ENCODE results near the gene KIAA1755.

Gene KIAA1755

GRCh38 chr20:38307371-38308046 lies 47.0 kb upstream of the KIAA1755 start:
- Histone ChIP-seq H3K4me3 (ENCODE audit: low read length) (no peak overlapping the region), H3K9me2 (replicated peaks; ENCODE audit: control insufficient read depth, low read length) (no peaks in the 10 kb centered on the region), H3K27me3 (ENCODE audit: control insufficient read depth, low read length) (peaks cover 6% of the 10 kb centered on the region; the same call in 1 of the 2 replicates), H4K20me1 (ENCODE audit: control insufficient read depth, insufficient read depth, low read depth, low read length) (no peaks in the 10 kb centered on the region), H3F3A (ENCODE audit: control insufficient read depth, insufficient read depth) (no peaks in the 10 kb centered on the region), H3K4me2 (ENCODE audit: low read length) (no peak overlapping the region), H3K4me1 (ENCODE audit: control insufficient read depth, low read length) (no peaks in the 10 kb centered on the region), H3K27ac (ENCODE audit: low read depth, low read length) (no peak overlapping the region), H3K36me3 (ENCODE audit: control insufficient read depth, low read length) (no peaks in the 10 kb centered on the region), H3K79me2 (ENCODE audit: control insufficient read depth, low read length) (no peaks in the 10 kb centered on the region), H3K9me3 (ENCODE audit: control insufficient read depth, insufficient read depth, low read length) (no peaks in the 10 kb centered on the region)
- TF ChIP-seq EZH2phosphoT487 (IDR thresholded peaks at IDR 0.05; ENCODE audit: borderline replicate concordance, low read length) = no peak
- TF ChIP-seq, protein P1, sequence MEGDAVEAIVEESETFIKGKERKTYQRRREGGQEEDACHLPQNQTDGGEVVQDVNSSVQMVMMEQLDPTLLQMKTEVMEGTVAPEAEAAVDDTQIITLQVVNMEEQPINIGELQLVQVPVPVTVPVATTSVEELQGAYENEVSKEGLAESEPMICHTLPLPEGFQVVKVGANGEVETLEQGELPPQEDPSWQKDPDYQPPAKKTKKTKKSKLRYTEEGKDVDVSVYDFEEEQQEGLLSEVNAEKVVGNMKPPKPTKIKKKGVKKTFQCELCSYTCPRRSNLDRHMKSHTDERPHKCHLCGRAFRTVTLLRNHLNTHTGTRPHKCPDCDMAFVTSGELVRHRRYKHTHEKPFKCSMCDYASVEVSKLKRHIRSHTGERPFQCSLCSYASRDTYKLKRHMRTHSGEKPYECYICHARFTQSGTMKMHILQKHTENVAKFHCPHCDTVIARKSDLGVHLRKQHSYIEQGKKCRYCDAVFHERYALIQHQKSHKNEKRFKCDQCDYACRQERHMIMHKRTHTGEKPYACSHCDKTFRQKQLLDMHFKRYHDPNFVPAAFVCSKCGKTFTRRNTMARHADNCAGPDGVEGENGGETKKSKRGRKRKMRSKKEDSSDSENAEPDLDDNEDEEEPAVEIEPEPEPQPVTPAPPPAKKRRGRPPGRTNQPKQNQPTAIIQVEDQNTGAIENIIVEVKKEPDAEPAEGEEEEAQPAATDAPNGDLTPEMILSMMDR (IDR thresholded peaks at IDR 0.05; ENCODE audit: low read depth, low read length, poor library complexity, severe bottlenecking) = no peak

- Histone ChIP-seq H3K4me1 (ENCODE audit: control insufficient read depth, low read length) (no peaks in the 10 kb centered on the region), H3K9me2 (replicated peaks; ENCODE audit: control insufficient read depth, low read length) (no peaks in the 10 kb centered on the region), H3F3A (ENCODE audit: control insufficient read depth, insufficient read depth) (no peaks in the 10 kb centered on the region), H4K20me1 (ENCODE audit: control insufficient read depth, insufficient read depth, low read depth, low read length) (no peaks in the 10 kb centered on the region), H3K27ac (ENCODE audit: low read depth, low read length) (no peak overlapping the region), H3K4me3 (ENCODE audit: low read length) (no peak overlapping the region), H3K27me3 (ENCODE audit: control insufficient read depth, low read length) (peaks cover 6% of the 10 kb centered on the region; the same call in 1 of the 2 replicates), H3K36me3 (ENCODE audit: control insufficient read depth, low read length) (no peaks in the 10 kb centered on the region), H3K79me2 (ENCODE audit: control insufficient read depth, low read length) (no peaks in the 10 kb centered on the region), H3K4me2 (ENCODE audit: low read length) (no peak overlapping the region), H3K9me3 (ENCODE audit: control insufficient read depth, insufficient read depth, low read length) (no peaks in the 10 kb centered on the region)
- TF ChIP-seq EZH2phosphoT487 (IDR thresholded peaks at IDR 0.05; ENCODE audit: borderline replicate concordance, low read length) = no peak
- TF ChIP-seq, protein P1 (IDR thresholded peaks at IDR 0.05; ENCODE audit: low read depth, low read length, poor library complexity, severe bottlenecking) = no peak
Measured at GRCh38 chr20:38306379-38306778, 45.8 kb upstream of the KIAA1755 start.

- Histone ChIP-seq H3K9me3 (ENCODE audit: control insufficient read depth, insufficient read depth, low read length) (no peaks in the 10 kb centered on the region), H3K4me3 (ENCODE audit: low read length) (no peak overlapping the region), H3F3A (ENCODE audit: control insufficient read depth, insufficient read depth) (no peaks in the 10 kb centered on the region), H3K27me3 (ENCODE audit: control insufficient read depth, low read length) (peaks cover 10% of the 10 kb centered on the region), H4K20me1 (ENCODE audit: control insufficient read depth, insufficient read depth, low read depth, low read length) (no peaks in the 10 kb centered on the region), H3K4me1 (ENCODE audit: control insufficient read depth, low read length) (no peaks in the 10 kb centered on the region), H3K36me3 (ENCODE audit: control insufficient read depth, low read length) (no peaks in the 10 kb centered on the region), H3K9me2 (replicated peaks; ENCODE audit: control insufficient read depth, low read length) (no peaks in the 10 kb centered on the region), H3K79me2 (ENCODE audit: control insufficient read depth, low read length) (no peaks in the 10 kb centered on the region), H3K4me2 (ENCODE audit: low read length) (no peak overlapping the region), H3K27ac (ENCODE audit: low read depth, low read length) (no peak overlapping the region)
- TF ChIP-seq, protein P1 (IDR thresholded peaks at IDR 0.05; ENCODE audit: low read depth, low read length, poor library complexity, severe bottlenecking) = no peak
- no peak for TF ChIP-seq EZH2phosphoT487 (IDR thresholded peaks at IDR 0.05; ENCODE audit: borderline replicate concordance, low read length)
Measured at GRCh38 chr20:38305541-38305940, 45.0 kb upstream of the KIAA1755 start.

Measured in DOHH2 (cell line).